Right atrium auricular region (tissue), 2 donors: ENCODE measurements around the gene AGAP1. TPM values are rescaled to one million over a fixed set of nuclear protein-coding genes. Genes with fewer than 3 reads are reported as not detected.

ENCODE experiments used
- DNase-seq: peaks from one replicate; pipeline ENCODE4 v3.0.0-alpha.2; 2019; ENCODE audit warnings: low spot score
- H3K27ac ChIP-seq, 2 donors: fragments of 200-600 bp; sonication (generic); 1 replicate in 1 of 2; 2 replicates in 1 of 2; pipeline ENCODE4 v1.5.1; 2016 to 2019
- H3K27me3 ChIP-seq, 2 donors: fragments of 200-600 bp; sonication (generic); one replicate each; pipeline versions ENCODE4 v1.5.1 to v1.6.0; 2017 to 2019
- H3K36me3 ChIP-seq: fragments of 200-600 bp; sonication (generic); one replicate; pipeline ENCODE4 v1.5.1; 2016
- H3K4me1 ChIP-seq, 2 donors: fragments of 200-600 bp; sonication (generic); one replicate each; pipeline versions ENCODE4 v1.5.1 to v1.6.0; 2017 to 2019
- H3K4me3 ChIP-seq, 2 donors: fragments of 200-600 bp; sonication (generic); 1 replicate in 1 of 2; 2 replicates in 1 of 2; pipeline ENCODE4 v1.5.1; 2017 to 2019; ENCODE audit warnings: mild to moderate bottlenecking in 1 of 2, moderate library complexity in 1 of 2
- H3K9me3 ChIP-seq, 2 donors: fragments of 200-600 bp; sonication (generic); one replicate each; pipeline ENCODE4 v1.5.1; 2019
- total RNA-seq, 2 donors: library from RNA; depleted of rRNA; stranded (reverse); fragments of >200 nt; gene quantifications; one replicate each; pipeline ENCODE4 v1.1.0, GENCODE V29; 2016
- TF ChIP-seq, protein P1 (sequence below), 2 donors: fragments of 200-600 bp; sonication (generic); IDR thresholded peaks; one replicate each; pipeline ENCODE4 v1.5.1; 2019; ENCODE audit warnings: antibody characterized with exemption in 2 of 2

The AGAP1 gene
- total RNA-seq, 2 donors from 2014 or later, result 11.6 to 17.2 TPM

DNA sequence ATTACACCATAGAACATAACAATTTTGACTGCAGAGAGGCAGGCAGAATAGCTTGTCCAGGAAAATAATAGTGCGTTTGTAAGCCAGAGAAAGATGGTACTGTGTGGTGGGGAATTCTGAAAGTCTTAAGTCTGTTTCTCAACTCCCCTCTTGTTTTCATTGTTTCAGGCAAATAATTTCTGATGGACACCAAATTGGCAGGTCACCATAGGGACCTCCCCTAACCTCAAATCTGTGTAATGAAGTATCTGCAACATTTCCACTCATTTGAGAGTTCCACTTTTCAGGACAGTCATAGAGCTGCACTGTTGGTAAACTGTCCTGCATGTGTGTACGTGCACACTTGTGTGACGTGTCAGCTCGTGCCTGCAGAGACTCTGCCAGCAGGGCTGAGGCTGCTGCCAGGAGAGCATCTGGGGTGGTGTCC, 195.6 kb downstream of the AGAP1 start:
- Histone ChIP-seq H3K4me1 (peaks cover 0 to 32% of the 10 kb centered on the region in 2 donors), H3K27me3 (no peaks in the 10 kb centered on the region), H3K4me3 (no peak overlapping the region), H3K36me3 (no peaks in the 10 kb centered on the region), H3K9me3 (no peaks in the 10 kb centered on the region), H3K27ac (no peak overlapping the region)
- DNase-seq, result no peak
- TF ChIP-seq, protein P1, sequence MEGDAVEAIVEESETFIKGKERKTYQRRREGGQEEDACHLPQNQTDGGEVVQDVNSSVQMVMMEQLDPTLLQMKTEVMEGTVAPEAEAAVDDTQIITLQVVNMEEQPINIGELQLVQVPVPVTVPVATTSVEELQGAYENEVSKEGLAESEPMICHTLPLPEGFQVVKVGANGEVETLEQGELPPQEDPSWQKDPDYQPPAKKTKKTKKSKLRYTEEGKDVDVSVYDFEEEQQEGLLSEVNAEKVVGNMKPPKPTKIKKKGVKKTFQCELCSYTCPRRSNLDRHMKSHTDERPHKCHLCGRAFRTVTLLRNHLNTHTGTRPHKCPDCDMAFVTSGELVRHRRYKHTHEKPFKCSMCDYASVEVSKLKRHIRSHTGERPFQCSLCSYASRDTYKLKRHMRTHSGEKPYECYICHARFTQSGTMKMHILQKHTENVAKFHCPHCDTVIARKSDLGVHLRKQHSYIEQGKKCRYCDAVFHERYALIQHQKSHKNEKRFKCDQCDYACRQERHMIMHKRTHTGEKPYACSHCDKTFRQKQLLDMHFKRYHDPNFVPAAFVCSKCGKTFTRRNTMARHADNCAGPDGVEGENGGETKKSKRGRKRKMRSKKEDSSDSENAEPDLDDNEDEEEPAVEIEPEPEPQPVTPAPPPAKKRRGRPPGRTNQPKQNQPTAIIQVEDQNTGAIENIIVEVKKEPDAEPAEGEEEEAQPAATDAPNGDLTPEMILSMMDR (IDR thresholded peaks at IDR 0.05), result no peak

DNA sequence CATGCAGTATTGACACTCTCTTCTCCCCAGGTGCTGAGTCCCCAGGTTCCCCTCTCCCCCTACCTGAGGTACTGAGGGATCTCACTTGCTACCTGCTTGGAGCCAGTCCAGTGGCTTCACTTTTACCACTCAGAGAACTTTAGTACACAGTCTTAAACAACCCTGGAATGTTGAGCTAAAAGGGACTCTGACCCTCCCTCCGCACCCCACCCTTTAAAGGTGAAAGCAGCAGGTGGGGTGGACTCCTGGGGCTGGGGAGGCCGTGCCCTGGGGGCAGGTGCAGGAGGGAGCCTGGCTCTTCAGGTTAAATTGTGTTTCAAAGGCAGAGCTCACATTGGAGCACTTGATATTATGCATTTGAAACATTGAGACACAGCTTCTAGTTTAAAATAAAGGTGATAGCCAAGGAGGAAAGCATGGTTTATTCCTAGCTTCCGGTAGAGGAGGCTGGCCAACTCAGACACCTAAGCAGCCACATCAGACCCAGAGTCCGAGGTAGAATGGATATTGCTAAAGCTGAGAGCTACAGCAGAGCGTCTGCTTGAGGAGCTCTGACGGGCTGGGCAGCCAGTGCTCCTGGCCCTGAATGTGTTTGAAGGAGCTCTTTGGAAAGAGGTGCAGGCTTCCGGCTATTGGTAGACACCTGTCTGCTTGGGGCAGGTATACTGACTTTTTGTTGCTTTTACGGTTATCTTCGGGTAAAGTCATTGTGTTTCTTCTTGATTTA, 196.4 kb downstream of the AGAP1 start:
- TF ChIP-seq, protein P1 (IDR thresholded peaks at IDR 0.05), result no peak
- no peaks in the 10 kb centered on the region for H3K9me3 ChIP-seq
- H3K36me3 ChIP-seq, result no peaks in the 10 kb centered on the region
- peaks cover 0 to 24% of the 10 kb centered on the region in 2 donors for H3K4me1 ChIP-seq
- H3K27ac ChIP-seq, result no peak overlapping the region
- DNase-seq, result no peak
- H3K27me3 ChIP-seq, result no peaks in the 10 kb centered on the region
- H3K4me3 ChIP-seq, result no peak overlapping the region

DNA sequence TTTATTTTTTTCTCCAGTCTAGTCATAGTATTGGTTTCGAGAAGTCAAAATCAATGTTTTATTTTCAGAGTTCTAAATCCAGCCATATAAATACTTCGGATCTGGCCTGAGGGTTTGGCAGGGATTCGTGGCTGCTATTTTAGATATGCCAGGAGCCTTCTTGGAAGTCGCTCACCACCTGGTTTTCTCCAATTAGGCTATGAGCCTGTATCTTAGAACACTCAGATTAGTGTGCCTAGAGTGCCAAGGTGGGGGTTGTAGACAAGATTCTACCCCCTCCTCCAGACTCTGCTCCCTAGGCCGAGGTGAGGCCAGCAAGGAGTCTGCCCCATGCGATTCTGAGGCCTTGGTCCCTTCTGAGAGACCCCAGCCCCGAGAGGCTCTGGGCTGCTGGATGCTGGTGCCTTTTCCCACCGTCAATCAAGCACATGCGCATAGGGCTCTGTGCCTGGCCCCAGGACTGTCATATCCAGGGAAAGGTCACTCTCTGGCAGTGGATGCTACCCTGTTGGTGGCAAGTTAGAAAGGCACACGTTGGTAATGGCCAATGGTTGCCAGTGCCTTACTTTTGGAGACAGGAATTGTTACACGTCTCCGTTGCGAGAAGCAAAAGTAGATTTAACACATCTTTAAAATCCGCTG, 197.1 kb downstream of the AGAP1 start:
- no peak overlapping the region for H3K27ac ChIP-seq
- no peak overlapping the region for H3K4me3 ChIP-seq
- no peaks in the 10 kb centered on the region for H3K36me3 ChIP-seq
- no peaks in the 10 kb centered on the region for H3K27me3 ChIP-seq
- DNase-seq, result no peak
- peaks cover 0 to 22% of the 10 kb centered on the region in 2 donors for H3K4me1 ChIP-seq
- TF ChIP-seq, protein P1 (IDR thresholded peaks at IDR 0.05), result no peak
- no peaks in the 10 kb centered on the region for H3K9me3 ChIP-seq

DNA sequence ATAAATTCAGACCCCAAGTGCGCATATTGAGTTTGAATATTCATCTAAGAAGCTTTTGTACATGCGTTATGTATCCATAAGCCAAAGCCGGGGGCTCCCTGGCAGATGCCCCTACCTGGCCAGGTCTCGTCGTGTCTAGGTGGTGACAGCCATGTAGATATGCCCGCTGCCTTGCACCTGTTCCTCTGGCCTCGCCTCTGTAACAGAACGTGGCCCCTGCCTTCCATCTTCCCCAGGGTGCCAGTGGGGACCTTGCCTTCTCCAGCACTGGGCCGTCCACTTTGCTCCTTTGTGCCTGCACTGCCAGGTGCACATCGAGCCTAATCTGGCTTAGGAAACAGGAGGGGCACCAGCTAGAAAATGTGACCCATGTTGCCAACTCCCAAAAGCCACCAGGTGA, 198.2 kb downstream of the AGAP1 start:
- H3K9me3 ChIP-seq, result no peaks in the 10 kb centered on the region
- TF ChIP-seq, protein P1 (IDR thresholded peaks at IDR 0.05), result no peak
- H3K27ac ChIP-seq, result no peak overlapping the region
- H3K36me3 ChIP-seq, result no peaks in the 10 kb centered on the region
- H3K4me1 ChIP-seq, result peaks cover 0 to 22% of the 10 kb centered on the region in 2 donors
- no peak overlapping the region for H3K4me3 ChIP-seq
- H3K27me3 ChIP-seq, result no peaks in the 10 kb centered on the region
- no peak for DNase-seq

DNA sequence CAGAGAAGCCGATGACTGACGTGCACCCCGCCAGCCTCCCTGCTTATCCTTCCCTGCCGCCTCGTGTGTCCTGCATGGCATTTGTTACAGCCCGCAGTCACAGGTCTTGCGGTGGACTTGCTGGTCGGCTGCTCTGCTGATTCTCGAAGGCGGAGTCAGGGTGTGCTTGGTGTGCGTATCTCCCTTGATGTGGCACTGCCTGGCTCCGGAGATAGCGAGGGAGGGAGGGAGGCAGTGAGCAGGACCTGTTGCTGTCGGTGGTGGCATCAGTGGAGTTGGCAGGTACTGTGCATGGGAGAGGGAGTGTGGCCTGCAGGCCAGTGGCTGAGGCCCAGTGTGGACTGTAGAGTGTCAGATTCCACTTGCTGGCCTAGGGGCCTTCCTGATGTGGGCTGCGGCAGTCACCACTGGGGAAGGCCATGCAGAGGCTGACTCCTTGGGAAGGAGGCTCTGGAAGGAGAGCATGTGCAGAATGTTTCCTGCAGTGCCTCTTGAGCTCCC, 198.9 kb downstream of the AGAP1 start:
- no peak for DNase-seq
- no peak overlapping the region for H3K4me3 ChIP-seq
- TF ChIP-seq, protein P1 (IDR thresholded peaks at IDR 0.05), result no peak
- H3K4me1 ChIP-seq, result peaks cover 0 to 22% of the 10 kb centered on the region in 2 donors
- no peaks in the 10 kb centered on the region for H3K9me3 ChIP-seq
- H3K36me3 ChIP-seq, result no peaks in the 10 kb centered on the region
- no peak overlapping the region for H3K27ac ChIP-seq
- H3K27me3 ChIP-seq, result no peaks in the 10 kb centered on the region
